ENCODE data around the gene AK4.
"Not testable (repeated sequence)": the region's sequence is repeated elsewhere in the genome, so short reads cannot be mapped to it uniquely, and the experiment has no call there.

The AK4 gene

DNA sequence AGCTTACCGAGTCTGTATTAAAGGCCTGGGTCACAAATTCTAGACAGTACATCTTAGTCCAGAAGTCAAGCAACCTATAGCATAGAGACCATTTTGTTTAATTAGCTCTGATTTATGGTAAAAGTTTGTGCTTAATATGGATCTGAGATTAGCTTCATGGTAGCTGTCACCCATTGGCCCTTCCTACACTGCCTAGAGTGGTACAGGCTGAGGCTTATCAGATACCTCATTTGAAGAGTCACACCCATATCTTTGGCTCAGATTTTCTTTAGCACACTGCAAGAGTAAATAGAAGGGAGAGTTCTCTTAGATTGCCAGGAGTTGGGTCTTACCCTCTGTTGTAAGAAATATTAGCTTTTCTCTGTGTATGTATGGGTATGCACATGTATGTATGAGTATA is 3.6 kb downstream of the AK4 start:
- DNase-seq: no peak

- DNase-seq: no peak
These were observed 5.6 kb downstream of the AK4 start for GRCh38 chr1:65153635-65154034.

DNA sequence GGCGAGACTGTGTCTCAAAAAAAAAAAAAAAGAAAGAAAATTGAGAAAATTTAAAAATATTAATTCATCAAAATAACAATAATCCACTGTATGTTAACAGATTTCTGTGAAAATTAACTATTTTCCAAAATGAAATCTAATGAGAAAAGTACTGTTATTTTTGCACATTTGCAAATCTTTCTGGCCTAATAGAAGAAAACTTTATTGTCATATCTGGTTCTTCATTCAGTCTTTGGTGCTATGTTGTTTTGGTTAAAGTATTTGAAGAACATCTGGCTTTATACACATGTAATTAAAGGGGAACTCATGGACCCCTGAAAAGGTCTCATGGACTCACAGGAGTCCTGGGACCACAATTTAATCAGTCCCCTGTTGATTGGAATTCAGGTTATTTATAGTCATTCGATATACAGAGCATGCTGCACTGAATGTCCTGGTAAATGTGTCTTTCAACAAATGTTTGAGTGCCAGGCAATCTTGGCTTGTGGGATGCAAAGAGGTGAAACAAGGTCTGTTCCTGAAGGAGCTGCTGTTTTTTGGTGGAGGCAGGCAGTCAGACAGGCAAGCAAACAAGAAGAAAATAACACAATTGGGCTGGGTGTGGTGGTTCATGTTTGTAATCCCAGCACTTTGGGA is 9.0 kb downstream of the AK4 start:
- no peak for DNase-seq

GRCh38 chr1:65157546-65157941 is 9.5 kb downstream of the AK4 start:
- DNase-seq: no peak

- DNase-seq: not testable (repeated sequence)
These were observed 11.3 kb downstream of the AK4 start for GRCh38 chr1:65159291-65159688.

DNA sequence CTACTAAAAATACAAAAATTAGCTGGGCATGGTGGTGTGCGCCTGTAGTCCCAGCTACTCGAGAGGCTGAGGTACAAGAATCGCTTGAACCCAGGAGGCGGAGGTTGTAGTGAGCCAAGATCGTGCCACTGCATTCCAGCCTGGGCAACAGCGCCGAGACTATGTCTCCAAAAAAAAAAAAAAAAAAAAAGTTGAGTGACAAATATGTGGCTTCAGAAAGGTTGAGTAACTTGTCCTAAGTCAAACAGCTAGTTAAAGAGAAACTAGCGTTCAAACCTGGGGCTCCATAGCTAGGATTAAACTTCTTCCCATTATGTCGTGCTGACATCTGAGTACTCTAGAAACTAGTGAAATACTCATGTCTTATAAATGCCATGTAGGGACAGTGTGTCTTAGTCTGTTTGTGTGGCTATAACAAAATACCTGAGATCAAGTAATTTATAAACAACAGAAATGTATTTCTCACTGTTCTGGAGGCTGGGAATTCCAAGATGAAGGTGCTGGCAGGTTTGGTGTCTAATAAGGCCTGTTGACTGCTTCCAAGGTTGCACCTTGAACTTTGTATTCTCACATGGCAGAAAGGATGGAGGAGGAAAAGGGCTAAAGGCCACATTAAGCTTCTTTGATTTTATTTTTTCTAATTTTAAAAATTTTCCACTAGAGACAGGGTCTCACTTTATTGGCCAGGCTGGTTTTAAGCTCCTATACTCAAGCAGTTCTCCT is 12.0 kb downstream of the AK4 start:
- DNase-seq: no peak

GRCh38 chr1:65163201-65163805 is 15.3 kb downstream of the AK4 start:
- DNase-seq: no peak

- not testable (repeated sequence) for DNase-seq
These were observed 16.1 kb downstream of the AK4 start for GRCh38 chr1:65164101-65164500.

- no peak for DNase-seq
These were observed 16.6 kb downstream of the AK4 start for GRCh38 chr1:65164633-65165032.

DNA sequence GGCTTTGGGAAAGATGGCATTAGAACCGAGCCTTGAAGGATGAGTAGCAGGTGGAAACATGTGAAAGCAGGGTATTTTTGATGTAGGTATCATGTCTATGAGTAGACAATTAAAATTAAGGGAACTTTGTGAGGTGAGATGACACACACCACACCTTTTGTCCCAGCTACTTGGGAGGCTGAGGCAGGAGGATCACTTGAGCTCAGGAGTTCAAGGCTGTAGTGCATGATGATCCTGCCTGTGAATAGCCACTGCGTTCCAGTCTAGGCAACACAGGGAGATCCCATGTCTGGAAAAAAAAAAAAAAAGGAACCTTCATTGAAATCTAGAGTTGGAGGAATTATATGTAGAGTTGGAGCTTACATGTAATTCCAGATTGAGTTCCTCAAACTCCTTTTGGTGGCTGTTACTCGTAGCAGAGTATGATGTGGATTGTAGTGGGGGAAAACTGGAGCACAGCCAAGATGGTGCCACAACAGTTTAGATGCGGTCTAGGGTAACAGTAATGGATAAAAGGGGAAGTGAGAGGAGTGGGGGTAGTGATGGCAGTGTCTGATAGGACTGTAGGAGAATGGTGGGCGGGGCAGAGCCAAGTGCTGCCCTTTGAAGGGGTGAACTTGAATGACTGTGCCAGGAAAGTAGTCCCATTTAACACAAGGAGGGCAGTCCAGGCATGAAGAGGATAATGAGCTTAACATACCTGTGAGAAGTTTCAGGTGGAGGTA is 17.4 kb downstream of the AK4 start:
- peak; percentile 6 for DNase-seq

DNA sequence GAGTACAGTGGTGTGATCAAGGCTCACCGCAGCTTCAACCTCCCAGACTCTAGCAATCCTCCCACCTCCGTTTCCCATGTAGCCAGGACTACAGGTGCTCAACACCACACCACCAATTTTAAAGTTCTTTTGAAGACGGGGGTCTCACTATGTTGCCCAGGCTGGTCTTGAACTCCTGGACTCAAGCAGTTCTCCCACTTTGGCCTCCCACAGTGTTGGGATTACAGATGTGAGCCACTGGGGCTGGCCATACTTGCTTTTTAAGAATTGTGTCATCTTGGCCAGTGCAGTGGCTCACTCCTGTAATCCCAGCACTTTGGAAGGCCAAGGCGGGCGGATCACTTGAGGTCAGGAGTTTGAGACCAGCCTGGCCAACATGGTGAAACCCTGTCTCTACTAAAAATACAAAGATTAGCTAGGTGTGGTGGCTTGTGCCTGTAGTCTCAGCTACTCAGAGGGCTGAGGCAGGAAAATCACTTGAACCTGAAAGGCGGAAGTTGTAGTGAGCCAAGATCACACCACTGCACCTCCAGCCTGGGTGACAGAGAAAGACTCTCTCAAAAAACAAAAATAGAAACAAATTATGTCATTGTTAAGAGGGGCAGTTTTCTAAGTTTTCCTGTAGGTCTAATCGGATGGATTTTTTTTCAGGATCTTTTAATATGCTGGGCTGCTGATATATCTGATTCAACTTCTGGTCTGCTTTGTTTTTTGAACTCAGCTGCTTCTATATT is 18.7 kb downstream of the AK4 start:
- no peak for DNase-seq

DNA sequence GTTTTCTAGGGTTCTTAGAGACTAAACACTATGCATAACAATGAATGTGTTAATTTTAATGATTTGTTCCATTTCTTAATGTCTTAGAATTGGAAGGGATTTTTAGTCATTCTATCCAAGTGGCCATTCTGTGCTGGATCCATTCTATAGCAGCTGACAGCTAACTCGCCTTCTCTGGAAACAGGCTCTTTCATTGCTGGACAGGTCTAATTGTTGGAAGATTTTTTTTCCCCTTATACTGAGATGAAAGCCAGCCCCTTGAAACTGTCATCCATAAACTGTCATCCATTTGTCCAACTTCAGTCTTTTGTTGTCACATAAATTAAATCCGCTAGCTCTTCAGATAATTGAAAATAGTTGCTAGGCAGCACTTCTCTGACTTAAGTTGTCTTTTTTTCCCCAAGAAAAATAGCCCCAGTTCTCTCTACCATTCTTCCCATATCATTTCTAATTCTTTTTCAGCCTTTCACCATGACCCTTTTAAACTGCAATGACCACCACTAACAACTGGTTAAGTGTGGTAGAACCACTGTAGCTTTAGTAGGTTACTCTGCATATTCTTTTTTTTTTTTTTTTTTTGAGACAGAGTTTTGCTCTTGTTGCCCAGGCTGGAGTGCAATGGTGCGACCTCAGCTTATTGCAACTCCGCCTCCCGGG is 19.7 kb downstream of the AK4 start:
- DNase-seq: no peak

GRCh38 chr1:65168867-65169266 is 20.9 kb downstream of the AK4 start:
- DNase-seq: no peak

DNA sequence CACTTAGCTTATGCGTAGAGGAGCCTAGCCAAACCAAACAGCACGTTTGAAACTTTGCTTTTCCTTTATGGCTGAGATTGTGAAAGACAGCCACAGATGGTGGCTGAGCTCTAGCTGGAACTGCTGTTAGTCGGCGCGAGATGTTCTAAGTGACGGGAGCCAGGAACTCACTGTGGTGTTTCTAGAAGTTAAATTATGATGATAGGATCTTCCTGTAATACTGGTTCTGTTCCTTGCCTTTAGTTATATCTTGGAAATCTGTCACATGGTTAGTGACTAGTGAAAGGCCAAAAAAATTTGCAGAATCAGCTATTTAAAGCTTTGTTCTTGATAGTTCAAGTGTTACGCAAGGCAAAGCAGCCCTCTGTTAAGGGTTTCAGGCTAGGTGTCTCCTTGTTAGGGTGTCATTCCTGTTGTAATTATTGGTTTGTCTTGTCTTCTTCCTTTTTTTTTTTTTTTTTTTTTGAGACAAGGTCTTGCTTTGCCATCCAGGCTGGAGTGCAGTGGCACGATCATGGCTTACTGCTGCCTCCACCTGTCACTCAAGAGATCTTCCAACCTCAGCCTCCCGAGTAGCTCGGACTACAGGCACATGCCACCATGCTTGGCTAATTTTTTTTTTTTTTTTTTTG is 22.6 kb downstream of the AK4 start:
- no peak for DNase-seq

DNA sequence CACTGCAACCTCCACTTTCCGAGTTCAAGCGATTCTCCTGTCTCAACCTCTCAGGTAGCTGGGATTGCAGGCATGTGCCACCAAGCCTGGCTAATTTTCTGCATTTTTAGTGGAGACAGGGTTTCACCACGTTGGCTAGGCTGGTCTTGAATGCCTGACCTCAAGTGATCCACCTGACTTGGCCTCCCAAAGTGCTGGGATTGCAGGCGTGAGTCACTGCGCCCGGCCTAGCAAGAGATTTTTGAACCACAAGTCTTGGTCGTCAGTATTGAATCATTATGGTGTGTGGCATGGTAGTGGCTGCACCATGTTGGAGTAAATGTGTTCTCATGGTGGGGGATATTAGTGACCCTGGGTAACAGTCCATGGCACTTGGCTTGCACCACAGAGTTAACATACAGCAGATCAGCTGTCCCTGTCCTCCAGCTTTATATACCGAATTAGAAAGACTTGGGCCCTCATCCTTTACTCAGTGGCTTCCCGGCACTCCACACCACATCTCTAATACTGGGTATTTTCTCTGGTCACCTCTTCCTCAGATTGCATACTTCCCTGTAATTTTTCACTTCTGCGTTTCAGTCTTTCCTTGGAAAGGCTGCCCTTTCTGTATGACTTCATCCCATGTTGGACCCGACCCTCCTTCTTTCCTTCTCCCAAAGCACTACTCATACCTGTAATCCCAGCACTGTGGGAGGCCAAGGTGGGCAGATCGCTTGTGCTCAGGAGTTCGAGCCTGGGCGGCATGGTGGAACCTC is 25.1 kb downstream of the AK4 start:
- DNase-seq: no peak

DNA sequence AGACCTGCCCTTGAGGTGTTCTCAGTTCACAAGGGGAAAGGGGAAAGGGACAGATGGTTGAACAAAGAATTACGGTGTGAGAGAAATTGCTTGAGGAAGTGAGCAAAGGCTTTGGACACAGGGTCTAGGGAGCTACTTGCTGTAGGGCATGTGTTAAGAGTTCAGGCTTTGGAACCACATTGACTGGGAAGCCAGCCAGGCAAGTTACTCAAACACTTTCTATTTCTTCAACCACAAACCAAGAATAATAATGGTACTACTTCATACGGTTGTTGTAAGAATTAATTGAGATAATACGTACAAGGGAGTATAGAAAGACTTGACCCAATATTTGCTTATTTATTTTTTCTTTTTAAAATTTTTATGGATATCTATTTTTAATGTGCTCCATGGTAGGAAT is 26.6 kb downstream of the AK4 start:
- no peak for DNase-seq

DNA sequence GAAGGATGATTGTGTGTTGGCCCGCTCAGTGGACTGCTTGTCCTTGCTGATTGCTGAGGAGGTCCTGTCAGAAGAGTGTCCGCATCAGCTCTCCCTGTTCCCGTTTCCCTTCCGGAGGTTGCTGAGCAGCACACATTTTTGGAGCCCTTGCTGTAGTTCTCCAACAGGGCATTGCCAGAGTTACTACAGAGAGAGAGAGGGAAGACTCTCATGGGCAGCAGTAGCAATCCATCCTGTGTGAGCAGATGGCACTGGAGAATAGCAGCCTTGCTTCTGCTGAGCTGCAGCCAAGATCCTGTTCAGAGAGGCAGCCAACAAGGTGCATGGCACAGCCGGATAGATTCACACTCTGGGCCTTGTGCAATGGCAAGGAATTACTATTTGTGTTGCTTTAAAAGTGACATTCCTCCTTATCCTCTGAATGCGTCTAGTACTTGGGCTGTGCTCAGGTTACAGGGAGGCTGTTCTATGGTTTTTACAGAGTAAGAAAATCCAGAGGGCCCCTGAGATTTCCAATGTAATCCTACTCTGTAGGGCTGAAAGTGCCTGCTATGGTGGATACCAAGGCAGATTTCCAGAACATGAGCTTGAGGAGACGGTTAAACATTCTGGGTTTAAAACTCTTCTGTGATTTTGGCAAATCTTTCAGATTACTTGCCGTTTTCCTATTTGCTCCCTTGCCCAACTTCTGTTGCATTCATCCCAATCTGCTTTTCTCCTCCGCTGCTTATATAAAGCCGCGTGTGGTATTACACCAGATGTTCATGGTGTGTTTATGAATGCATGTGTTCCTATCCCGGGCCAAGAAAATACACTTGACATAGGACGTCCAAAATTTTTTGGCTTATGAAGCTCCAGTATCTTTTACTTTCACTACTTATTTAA is 27.4 kb downstream of the AK4 start:
- no peak for DNase-seq

DNA sequence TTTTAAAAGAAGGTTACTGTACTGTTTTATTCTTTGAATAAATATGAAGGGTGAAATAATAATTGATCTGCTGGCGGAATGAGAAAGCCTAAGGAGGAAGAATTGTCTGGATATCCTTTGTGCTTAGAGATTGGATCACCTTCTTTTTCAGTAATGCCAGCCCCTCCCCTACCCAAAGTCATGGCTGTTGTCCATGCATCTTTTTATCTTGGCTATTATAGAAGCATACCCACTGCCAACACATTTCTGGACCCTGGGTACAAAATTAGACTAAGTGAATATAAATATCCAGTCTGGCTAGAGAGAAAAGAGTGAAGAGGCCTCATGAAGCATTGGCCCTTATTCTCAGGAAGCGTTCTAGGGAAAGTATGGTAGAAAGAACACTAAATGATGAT is 28.1 kb downstream of the AK4 start:
- no peak for DNase-seq

GRCh38 chr1:65176591-65176990 is 28.6 kb downstream of the AK4 start:
- DNase-seq: no peak

- DNase-seq: no peak
These were observed 29.5 kb downstream of the AK4 start for GRCh38 chr1:65177457-65177856.

Measured in NCI-H510A (cell line).